HL-60 (cell line): Measurements from ENCODE around the gene RYR2.

Experiments used
- DNase-seq, 2 experiments: peaks; one replicate each; pipeline ENCODE4 v3.0.0-alpha.2; 2010 to 2020; ENCODE audit warnings: low read depth in 1 of 2, low spot score in 1 of 2
- H3K27ac ChIP-seq: fragments of 250-450 bp; sonication (Bioruptor Pico); replicated peaks from 2 replicates; pipeline ENCODE4 v1.5.1; 2020; ENCODE audit warnings: mild to moderate bottlenecking, moderate library complexity
- H3K27me3 ChIP-seq: fragments of 250-450 bp; sonication (Bioruptor Pico); 2 replicates; pipeline ENCODE4 v1.5.1; 2021; ENCODE audit warnings: mild to moderate bottlenecking, moderate library complexity; ENCODE audit not compliant: insufficient read depth, poor library complexity, severe bottlenecking
- H3K4me3 ChIP-seq: replicated peaks from 2 replicates; pipeline ENCODE4 v1.5.1; 2011; ENCODE audit warnings: mild to moderate bottlenecking, control low read depth, low read length; ENCODE audit not compliant: insufficient read depth
- CTCF ChIP-seq: IDR thresholded peaks from one replicate; pipeline ENCODE4 v1.5.1; 2011; ENCODE audit warnings: low read length, control low read depth, inconsistent platforms; ENCODE audit not compliant: insufficient read depth
- GABPA ChIP-seq: IDR thresholded peaks from 2 replicates; pipeline ENCODE4 v1.6.1; 2012; ENCODE audit warnings: low read depth
- POLR2AphosphoS5 ChIP-seq: IDR thresholded peaks from 2 replicates; pipeline ENCODE4 v1.6.1; 2012; ENCODE audit warnings: low read depth
- REST ChIP-seq: IDR thresholded peaks from 2 replicates; pipeline ENCODE4 v1.6.1; 2012; ENCODE audit warnings: low read depth; ENCODE audit not compliant: insufficient replicate concordance
- SPI1 ChIP-seq: IDR thresholded peaks from 2 replicates; pipeline ENCODE4 v1.6.1; 2012; ENCODE audit warnings: low read depth, mild to moderate bottlenecking, borderline replicate concordance

The RYR2 gene

GRCh38 chr1:237035759-237036158 lies 6.2 kb upstream of the RYR2 start:
- Histone ChIP-seq H3K27ac (no peak overlapping the region), H3K27me3 (peaks cover 8% of the 10 kb centered on the region), H3K4me3 (no peak overlapping the region)
- TF ChIP-seq GABPA: no peak
- no peak for TF ChIP-seq CTCF
- TF ChIP-seq REST: no peak
- no peak for TF ChIP-seq POLR2AphosphoS5
- no peak for TF ChIP-seq SPI1
- no peak for DNase-seq

- TF ChIP-seq GABPA: no peak
- no peak for TF ChIP-seq SPI1
- TF ChIP-seq POLR2AphosphoS5: no peak
- no peak for TF ChIP-seq CTCF
- TF ChIP-seq REST: no peak
- no peak for DNase-seq
- Histone ChIP-seq H3K4me3 (no peak overlapping the region), H3K27me3 (peaks cover 21% of the 10 kb centered on the region), H3K27ac (no peak overlapping the region)
Measured at GRCh38 chr1:237038211-237038610, 3.8 kb upstream of the RYR2 start.

- Histone ChIP-seq H3K27ac (no peak overlapping the region), H3K27me3 (peaks cover 33% of the 10 kb centered on the region), H3K4me3 (no peak overlapping the region)
- TF ChIP-seq SPI1 (no peak), GABPA (no peak), POLR2AphosphoS5 (no peak), CTCF (no peak), REST (no peak)
- DNase-seq: no peak
Measured at GRCh38 chr1:237040823-237041222, 1.2 kb upstream of the RYR2 start.
